Endothelial cell of umbilical vein (primary cell): ENCODE data around the gene OR5B21.

Source experiments
- CTCF ChIP-seq, 2 donors: IDR thresholded peaks; 1 replicate in 1 of 2; 2 replicates in 1 of 2; pipeline ENCODE4 v1.5.1; 2011; ENCODE audit warnings: low read length in 2 of 2, mild to moderate bottlenecking in 2 of 2, moderate library complexity in 2 of 2, control low read depth in 1 of 2, inconsistent platforms in 1 of 2, low read depth in 1 of 2; ENCODE audit not compliant: insufficient read depth in 1 of 2; ENCODE audit errors: extremely low read depth in 1 of 2
- EZH2 ChIP-seq: IDR thresholded peaks from 2 replicates; pipeline ENCODE4 v1.6.1; 2012; ENCODE audit warnings: borderline replicate concordance, low read depth, mild to moderate bottlenecking, moderate library complexity, low read length, inconsistent platforms; ENCODE audit not compliant: severe bottlenecking
- GATA2 ChIP-seq: IDR thresholded peaks from 2 replicates; pipeline ENCODE4 v1.7.0; 2011; ENCODE audit warnings: low read depth, mild to moderate bottlenecking, moderate library complexity, mixed read lengths, low read length; ENCODE audit not compliant: insufficient read length, insufficient read depth
- JUN ChIP-seq: IDR thresholded peaks from 2 replicates; pipeline ENCODE4 v1.6.1; 2011; ENCODE audit warnings: borderline replicate concordance, low read depth; ENCODE audit not compliant: insufficient read length, insufficient read depth
- POLR2A ChIP-seq: IDR thresholded peaks from 2 replicates; pipeline ENCODE4 v1.6.1; 2012; ENCODE audit warnings: low read depth, mild to moderate bottlenecking, control low read depth, low read length
- POLR2AphosphoS5 ChIP-seq: IDR thresholded peaks from 2 replicates; pipeline ENCODE4 v1.6.1; 2012; ENCODE audit warnings: low read depth, mild to moderate bottlenecking, control low read depth, low read length, moderate library complexity; ENCODE audit not compliant: insufficient read depth
- TF ChIP-seq, protein P1 (sequence below): IDR thresholded peaks from 2 replicates; pipeline ENCODE4 v1.6.1; 2011; ENCODE audit not compliant: insufficient read depth, insufficient read length

DNA sequence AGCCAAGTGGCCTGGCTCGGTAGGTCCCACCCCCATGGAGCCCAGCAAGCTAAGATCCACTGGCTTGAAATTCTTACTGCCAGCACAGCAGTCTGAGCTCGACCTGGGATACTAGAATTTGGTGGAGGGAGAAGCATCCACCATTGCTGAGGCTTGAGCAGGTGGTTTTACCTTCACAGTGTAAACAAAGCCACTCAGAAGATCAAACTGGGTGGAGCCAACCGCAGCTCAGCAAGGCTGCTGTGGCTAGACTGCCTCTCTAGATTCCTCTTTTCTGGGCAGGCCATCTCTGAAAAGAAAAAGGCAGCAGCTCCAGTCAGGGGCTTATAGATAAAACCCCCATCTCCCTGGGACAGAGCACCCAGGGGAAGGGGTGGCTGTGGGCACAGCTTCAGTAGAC is 22.3 kb upstream of the OR5B21 start:
- TF ChIP-seq POLR2A (no peak), CTCF (IDR thresholded peaks at IDR 0.05; ENCODE audit: extremely low read depth in 1 of 2, insufficient read depth in 1 of 2, low read depth in 1 of 2, low read length in 2 of 2) (no peak), EZH2 (no peak), POLR2AphosphoS5 (no peak), GATA2 (no peak), JUN (no peak)
- TF ChIP-seq, protein P1, sequence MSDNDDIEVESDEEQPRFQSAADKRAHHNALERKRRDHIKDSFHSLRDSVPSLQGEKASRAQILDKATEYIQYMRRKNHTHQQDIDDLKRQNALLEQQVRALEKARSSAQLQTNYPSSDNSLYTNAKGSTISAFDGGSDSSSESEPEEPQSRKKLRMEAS: no peak
